Gastroesophageal sphincter (tissue), 2 donors: Measurements from ENCODE around the gene RPS5.

ENCODE experiments used
- POLR2A ChIP-seq, 2 donors: fragments of 450-650 bp; IDR thresholded peaks; one replicate each; pipeline ENCODE4 v1.6.1; 2017; ENCODE audit warnings: antibody characterized with exemption in 2 of 2, mild to moderate bottlenecking in 2 of 2, moderate library complexity in 1 of 2
- POLR2AphosphoS5 ChIP-seq: sonication (generic); formaldehyde crosslinking; IDR thresholded peaks from one replicate; pipeline ENCODE4 v1.6.1; 2017; ENCODE audit warnings: antibody characterized with exemption

DNA sequence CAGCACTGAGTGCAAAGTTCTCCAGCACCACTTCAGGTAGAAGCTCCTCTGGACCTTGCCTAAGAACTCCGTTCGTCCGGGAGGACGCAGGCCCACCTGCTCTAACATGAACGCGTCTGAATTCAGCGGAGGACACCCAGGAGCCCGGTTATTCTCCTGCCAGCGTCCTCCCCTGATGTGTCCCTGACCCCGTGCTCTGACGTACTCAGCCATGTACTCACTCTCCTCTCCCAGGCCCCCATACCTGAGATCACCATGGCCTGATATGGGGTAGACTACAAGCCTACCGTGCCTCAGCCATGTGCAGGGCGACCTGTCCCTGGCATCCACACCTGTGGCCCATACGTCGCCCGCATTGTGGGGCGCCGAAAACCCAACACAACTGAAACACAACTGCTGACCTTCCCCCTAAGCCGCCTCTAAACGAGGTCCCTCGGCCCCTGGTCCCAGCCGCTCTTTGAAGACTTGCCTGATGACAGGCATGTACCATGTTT, 20.6 kb downstream of the RPS5 start:
- TF ChIP-seq POLR2A (IDR thresholded peaks at IDR 0.05) (no peak), POLR2AphosphoS5 (no peak)
